Measurements from ENCODE around the gene HCFC1R1. TPM values are rescaled to one million over a fixed set of nuclear protein-coding genes. Genes with fewer than 3 reads are reported as not detected.

Gene HCFC1R1
- total RNA-seq, 1 experiment from 2014 or later = 20.4 TPM

- no peaks in the 10 kb centered on the region for H3K27me3 Mint-ChIP-seq (ENCODE audit: insufficient read depth, unreplicated experiment)
- intact Hi-C loops (cut with micrococcal nuclease) = no loop called here
These were observed 7.7 kb downstream of the HCFC1R1 start for GRCh38 chr16:3015865-3016521.

GRCh38 chr16:3014971-3015370 lies 8.8 kb downstream of the HCFC1R1 start:
- no peak for TF ChIP-seq CTCF (IDR thresholded peaks at IDR 0.05; ENCODE audit: unreplicated experiment)
- Mint-ChIP-seq H3K9me3 (ENCODE audit: unreplicated experiment) (no peaks in the 10 kb centered on the region), H3K4me3 (ENCODE audit: unreplicated experiment) (no peak overlapping the region), H3K27me3 (ENCODE audit: insufficient read depth, unreplicated experiment) (no peaks in the 10 kb centered on the region), H3K4me1 (ENCODE audit: insufficient read depth, unreplicated experiment) (no peaks in the 10 kb centered on the region), H3K27ac (ENCODE audit: low read depth, unreplicated experiment) (no peak overlapping the region), H3K36me3 (ENCODE audit: insufficient read depth, unreplicated experiment) (no peaks in the 10 kb centered on the region)
- ChIA-PET POLR2A (no interaction called here), CTCF (interaction anchor here (0.6 kb wide), 1 partner anchor 114 kb away, joined by 3 read pairs; no protein-coding TSS in a partner anchor)
- no TSS peak for BruUV-seq (replicated peaks)
- no peak for DNase-seq (ENCODE audit: unreplicated experiment)
- intact Hi-C loops (cut with micrococcal nuclease) = no loop called here

More at GRCh38 chr16:3015865-3016521, 7.7 kb downstream of the HCFC1R1 start:
- CTCF ChIA-PET = no interaction called here
- H3K27ac Mint-ChIP-seq (ENCODE audit: low read depth, unreplicated experiment) = no peak overlapping the region
- no peak overlapping the region for H3K4me3 Mint-ChIP-seq (ENCODE audit: unreplicated experiment)
- no peaks in the 10 kb centered on the region for H3K4me1 Mint-ChIP-seq (ENCODE audit: insufficient read depth, unreplicated experiment)
- POLR2A ChIA-PET = no interaction called here
- DNase-seq (ENCODE audit: unreplicated experiment) = no peak
- TF ChIP-seq CTCF (IDR thresholded peaks at IDR 0.05; ENCODE audit: unreplicated experiment) = no peak
- BruUV-seq (replicated peaks) = no TSS peak
- H3K9me3 Mint-ChIP-seq (ENCODE audit: unreplicated experiment) = no peaks in the 10 kb centered on the region
- H3K36me3 Mint-ChIP-seq (ENCODE audit: insufficient read depth, unreplicated experiment) = no peaks in the 10 kb centered on the region

GRCh38 chr16:3013998-3014690 lies 9.6 kb downstream of the HCFC1R1 start:
- no peak for DNase-seq (ENCODE audit: unreplicated experiment)
- ChIA-PET POLR2A (interaction anchor here (0.5 kb wide), 1 partner anchor 33 kb away, joined by 3 read pairs; no protein-coding TSS in a partner anchor), CTCF (interaction anchor here (0.6 to 0.7 kb wide), 3 partner anchors 76 to 98 kb away, joined by 3 to 6 read pairs (median 3); no protein-coding TSS in a partner anchor)
- no TSS peak for BruUV-seq (replicated peaks)
- Mint-ChIP-seq H3K27ac (ENCODE audit: low read depth, unreplicated experiment) (no peak overlapping the region), H3K4me3 (ENCODE audit: unreplicated experiment) (no peak overlapping the region), H3K27me3 (ENCODE audit: insufficient read depth, unreplicated experiment) (no peaks in the 10 kb centered on the region), H3K9me3 (ENCODE audit: unreplicated experiment) (no peaks in the 10 kb centered on the region), H3K36me3 (ENCODE audit: insufficient read depth, unreplicated experiment) (no peaks in the 10 kb centered on the region), H3K4me1 (ENCODE audit: insufficient read depth, unreplicated experiment) (no peaks in the 10 kb centered on the region)
- no peak for TF ChIP-seq CTCF (IDR thresholded peaks at IDR 0.05; ENCODE audit: unreplicated experiment)
- intact Hi-C loops (cut with micrococcal nuclease) = no loop called here

- Mint-ChIP-seq H3K4me3 (ENCODE audit: unreplicated experiment) (no peak overlapping the region), H3K9me3 (ENCODE audit: unreplicated experiment) (no peaks in the 10 kb centered on the region), H3K4me1 (ENCODE audit: insufficient read depth, unreplicated experiment) (no peaks in the 10 kb centered on the region), H3K27me3 (ENCODE audit: insufficient read depth, unreplicated experiment) (no peaks in the 10 kb centered on the region), H3K27ac (ENCODE audit: low read depth, unreplicated experiment) (no peak overlapping the region), H3K36me3 (ENCODE audit: insufficient read depth, unreplicated experiment) (no peaks in the 10 kb centered on the region)
- BruUV-seq (replicated peaks) = no TSS peak
- TF ChIP-seq CTCF (IDR thresholded peaks at IDR 0.05; ENCODE audit: unreplicated experiment) = no peak
- no peak for DNase-seq (ENCODE audit: unreplicated experiment)
- intact Hi-C loops (cut with micrococcal nuclease) = no loop called here
- POLR2A ChIA-PET = interaction anchor here (0.5 to 0.6 kb wide), 2 partner anchors 33 to 255 kb away, joined by 3 read pairs; no protein-coding TSS in a partner anchor
- CTCF ChIA-PET = interaction anchor here (0.7 kb wide), 1 partner anchor 92 kb away, joined by 3 read pairs; no protein-coding TSS in a partner anchor
These were observed 10.2 kb downstream of the HCFC1R1 start for GRCh38 chr16:3013491-3013951.
